Activated CD4-positive, alpha-beta T cell treated with anti-CD3 and anti-CD28 coated beads, Interleukin-2, amount 10 ng/mL, durations not matched to agents 7 days and 5 days (primary cell): ENCODE data around the gene CASP8. TPM values are rescaled to one million over a fixed set of nuclear protein-coding genes. Genes with fewer than 3 reads are reported as not detected.

Source experiments
- CTCF ChIA-PET: fragments of 350-600 bp; sonication (Branson Sonifier 250); formaldehyde crosslinking; loops from one replicate; lab custom pipeline; 2021; ENCODE audit warnings: antibody characterized with exemption; lab: Charles Lee
- POLR2A ChIA-PET: fragments of 350-600 bp; sonication (Branson Sonifier 250); formaldehyde crosslinking; loops from one replicate; lab custom pipeline; 2021; ENCODE audit warnings: antibody characterized with exemption; lab: Charles Lee
- DNase-seq: peaks from one replicate; pipeline ENCODE4 v3.0.0-alpha.2; 2020
- H3K27ac Mint-ChIP-seq: one replicate; pipeline ENCODE4 v1.8.0; 2021; ENCODE audit warnings: mild to moderate bottlenecking, moderate library complexity, mixed read lengths
- H3K27me3 Mint-ChIP-seq: one replicate; pipeline ENCODE4 v1.8.0; 2021; ENCODE audit warnings: mixed read lengths
- H3K36me3 Mint-ChIP-seq: one replicate; pipeline ENCODE4 v1.8.0; 2021; ENCODE audit warnings: low read depth, mixed read lengths
- H3K4me1 Mint-ChIP-seq: one replicate; pipeline ENCODE4 v1.8.0; 2021; ENCODE audit warnings: mixed read lengths
- H3K4me3 Mint-ChIP-seq: one replicate; pipeline ENCODE4 v1.8.0; 2021; ENCODE audit warnings: mild to moderate bottlenecking, moderate library complexity, mixed read lengths
- H3K9me3 Mint-ChIP-seq: one replicate; pipeline ENCODE4 v1.8.0; 2021; ENCODE audit warnings: mixed read lengths
- total RNA-seq, 2 experiments: library from RNA; stranded (reverse); gene quantifications; one replicate each; pipeline ENCODE4 v1.2.3, GENCODE V29; 2021

CASP8 gene
- 10 to 100 TPM; 73.6 to 77.7 TPM for total RNA-seq

DNA sequence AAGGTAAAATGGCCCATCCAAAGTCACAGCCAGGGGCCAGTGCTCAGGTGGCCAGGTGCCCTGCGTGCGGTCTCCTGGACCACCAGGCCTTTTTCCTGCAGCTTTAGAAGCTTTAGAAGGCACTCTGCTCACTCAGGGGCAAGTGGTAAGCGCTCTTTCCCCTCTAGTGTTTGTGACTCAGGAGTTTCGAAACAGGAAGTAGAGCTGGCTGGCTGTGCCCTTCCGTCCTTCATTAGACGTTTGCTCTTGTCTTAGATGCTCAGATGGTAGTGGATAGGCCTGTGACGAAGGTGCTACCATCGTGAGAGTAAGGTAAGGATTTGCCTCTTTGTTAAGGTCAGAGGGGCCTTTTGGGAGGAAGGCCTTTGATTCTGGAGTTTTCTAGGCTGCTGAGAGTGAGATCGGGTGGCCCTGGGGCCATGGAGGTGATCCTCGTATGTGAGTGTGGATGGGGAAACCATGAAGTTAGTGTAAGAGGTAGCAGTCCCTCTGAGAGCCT, at the start of gene CASP8:
CASP8 (plus strand) TSS at position 235 of the 499 bp plus-strand sequence. CDS start 5,951 bp downstream, outside the sequence.
- Mint-ChIP-seq H3K27me3 (no peaks in the 10 kb centered on the region), H3K27ac (peak within 1 kb of the TSS; percentile 96), H3K36me3 (peaks cover 34% of the 10 kb centered on the region), H3K4me1 (peaks cover 67% of the 10 kb centered on the region), H3K9me3 (no peaks in the 10 kb centered on the region), H3K4me3 (peak within 1 kb of the TSS; percentile 95)
- CTCF ChIA-PET = interaction anchor here (0.7 to 4.5 kb wide), 6 partner anchors 9 to 362 kb away, joined by 3 to 39 read pairs (median 4); no protein-coding TSS in a partner anchor
- DNase-seq = peak; percentile 78
- POLR2A ChIA-PET = interaction anchor here (1.0 to 3.5 kb wide), 2 partner anchors 22 to 27 kb away, joined by 5 to 40 read pairs; no protein-coding TSS in a partner anchor

DNA sequence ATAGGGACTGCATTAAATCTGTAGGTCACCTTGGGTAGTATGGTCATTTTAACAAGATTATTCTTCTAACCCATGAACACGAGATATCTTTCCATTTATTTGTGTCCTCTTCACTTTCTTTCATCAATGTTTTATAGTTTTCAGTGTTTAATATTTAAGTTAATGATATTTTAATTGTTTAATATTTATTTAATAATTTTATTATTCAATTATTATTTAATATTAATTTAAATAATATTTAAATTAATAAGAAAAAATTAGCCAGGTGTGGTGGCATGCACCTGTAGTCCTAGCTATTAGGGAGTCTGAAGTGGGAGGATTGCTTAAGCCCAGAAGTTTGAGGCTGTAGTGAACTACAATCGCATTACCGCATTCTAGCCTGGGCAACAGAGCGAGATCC, 44.4 kb upstream of the CASP8 start:
- Mint-ChIP-seq H3K4me3 (no peak overlapping the region), H3K27me3 (no peaks in the 10 kb centered on the region), H3K27ac (no peak overlapping the region), H3K36me3 (peaks cover 54% of the 10 kb centered on the region), H3K9me3 (no peaks in the 10 kb centered on the region), H3K4me1 (peaks cover 44% of the 10 kb centered on the region)
- ChIA-PET POLR2A (no interaction called here), CTCF (interaction anchor here (0.7 to 1.9 kb wide), 2 partner anchors 16 to 27 kb away, joined by 3 to 8 read pairs; no protein-coding TSS in a partner anchor)
- no peak for DNase-seq

DNA sequence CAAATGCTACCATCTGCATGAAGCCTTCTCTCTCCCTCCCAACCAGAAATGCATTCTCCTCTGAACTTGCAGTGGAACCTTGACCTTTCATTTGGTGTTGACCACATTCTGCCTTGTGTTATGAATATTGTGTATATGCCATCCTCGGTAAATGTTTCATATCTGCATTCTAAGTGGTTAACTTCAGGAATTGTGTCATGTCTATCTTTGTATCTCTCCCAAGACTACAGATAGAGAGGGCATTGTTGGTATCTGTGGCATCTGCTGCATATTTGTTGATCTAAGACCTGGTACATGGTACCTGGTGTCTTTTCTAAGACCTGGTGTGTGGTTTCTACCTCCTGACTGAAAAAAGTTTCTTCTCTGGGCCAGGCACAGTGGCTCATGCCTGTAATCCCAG, 43.4 kb upstream of the CASP8 start:
- Mint-ChIP-seq H3K36me3 (peaks cover 57% of the 10 kb centered on the region), H3K27ac (no peak overlapping the region), H3K4me1 (peaks cover 39% of the 10 kb centered on the region), H3K9me3 (no peaks in the 10 kb centered on the region), H3K27me3 (no peaks in the 10 kb centered on the region), H3K4me3 (no peak overlapping the region)
- no peak for DNase-seq
- CTCF ChIA-PET = interaction anchor here (1.9 kb wide), 1 partner anchor 15 kb away, joined by 8 read pairs; no protein-coding TSS in a partner anchor
- POLR2A ChIA-PET = no interaction called here

- no peak for DNase-seq
- Mint-ChIP-seq H3K4me1 (peaks cover 50% of the 10 kb centered on the region), H3K27ac (peak overlapping the region; percentile 44), H3K27me3 (no peaks in the 10 kb centered on the region), H3K4me3 (no peak overlapping the region), H3K36me3 (peaks cover 68% of the 10 kb centered on the region), H3K9me3 (no peaks in the 10 kb centered on the region)
- ChIA-PET CTCF (interaction anchor here (1.0 to 6.3 kb wide), 4 partner anchors 10 to 35 kb away, joined by 3 to 72 read pairs (median 6); no protein-coding TSS in a partner anchor), POLR2A (no interaction called here)
Measured at GRCh38 chr2:201218780-201219179, 41.6 kb upstream of the CASP8 start.

DNA sequence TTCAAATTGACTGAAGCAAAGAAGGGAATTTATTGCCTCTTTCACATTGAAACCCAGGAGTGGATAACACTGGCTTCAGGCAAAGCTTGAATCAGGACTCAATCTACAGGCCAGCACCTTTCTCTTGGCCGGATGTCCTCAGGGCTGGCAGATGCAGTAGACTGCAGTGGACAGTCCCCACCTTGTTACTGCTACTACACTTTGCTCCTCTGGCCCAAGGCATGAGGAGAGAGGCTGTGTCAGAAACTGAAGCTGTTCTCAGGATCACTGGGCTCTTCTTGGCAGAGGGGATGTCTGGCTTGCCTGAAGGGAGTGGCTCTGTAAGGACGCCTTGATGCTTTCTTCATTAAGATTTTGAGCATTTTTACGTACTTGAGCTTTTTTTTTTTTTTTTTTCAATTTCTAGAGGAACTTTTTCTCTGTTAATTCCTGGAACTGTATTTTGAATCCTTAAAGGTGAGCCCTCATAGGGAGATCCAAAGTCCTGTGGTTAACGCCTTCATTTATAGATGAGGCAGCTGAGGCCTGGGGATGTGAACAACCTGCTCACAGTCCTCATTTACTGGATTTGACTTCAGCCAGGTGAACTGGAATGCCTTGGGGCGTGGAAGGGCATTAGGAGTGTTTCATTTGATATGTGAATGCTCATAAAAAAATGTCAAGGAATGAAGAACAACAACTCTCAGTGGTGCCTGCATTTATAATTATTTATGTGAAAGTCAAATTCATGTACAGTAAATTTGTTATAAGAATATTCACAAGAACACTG, 40.8 kb upstream of the CASP8 start:
- no peaks in the 10 kb centered on the region for H3K27me3 Mint-ChIP-seq
- peaks cover 51% of the 10 kb centered on the region for H3K4me1 Mint-ChIP-seq
- POLR2A ChIA-PET = no interaction called here
- no peaks in the 10 kb centered on the region for H3K9me3 Mint-ChIP-seq
- DNase-seq = no peak
- H3K27ac Mint-ChIP-seq = peak overlapping the region; percentile 42
- CTCF ChIA-PET = interaction anchor here (0.6 to 6.3 kb wide), 11 partner anchors 9 to 1429 kb away, joined by 3 to 72 read pairs (median 3); partner anchors contain the start of gene CASP10
- no peak overlapping the region for H3K4me3 Mint-ChIP-seq
- peaks cover 67% of the 10 kb centered on the region for H3K36me3 Mint-ChIP-seq

DNA sequence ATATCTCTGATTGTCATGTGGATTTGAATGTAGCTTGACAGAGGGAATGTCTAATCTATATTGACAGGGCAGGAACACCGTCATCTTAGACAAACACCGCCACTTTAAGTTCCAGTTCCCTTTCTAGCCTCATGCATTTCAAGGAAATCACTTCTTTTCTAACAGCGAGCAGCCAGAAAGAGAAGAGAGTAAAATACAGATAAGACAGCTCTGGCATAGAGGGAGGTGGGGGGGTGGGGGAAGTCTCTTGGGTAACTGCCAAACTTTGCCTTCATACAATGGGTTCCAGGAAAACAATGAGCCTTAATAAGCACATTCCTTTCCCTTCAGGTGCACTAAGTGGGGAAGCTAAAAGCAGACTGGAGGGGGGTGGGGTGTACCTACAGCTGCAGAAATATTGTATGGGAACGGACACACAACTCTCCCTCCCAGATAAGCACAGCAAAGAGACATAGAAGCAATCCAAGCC, 40.2 kb upstream of the CASP8 start:
- Mint-ChIP-seq H3K4me1 (peaks cover 54% of the 10 kb centered on the region), H3K27me3 (no peaks in the 10 kb centered on the region), H3K9me3 (no peaks in the 10 kb centered on the region), H3K36me3 (peaks cover 70% of the 10 kb centered on the region), H3K4me3 (no peak overlapping the region), H3K27ac (peak overlapping the region; percentile 54)
- POLR2A ChIA-PET = interaction anchor here (0.8 kb wide), 1 partner anchor 13 kb away, joined by 5 read pairs; no protein-coding TSS in a partner anchor
- CTCF ChIA-PET = interaction anchor here (0.7 to 6.3 kb wide), 8 partner anchors 10 to 43 kb away, joined by 3 to 72 read pairs (median 4); partner anchors contain the start of gene CASP10
- DNase-seq = no peak

- ChIA-PET POLR2A (no interaction called here), CTCF (interaction anchor here (0.8 to 6.3 kb wide), 3 partner anchors 10 to 33 kb away, joined by 3 to 72 read pairs (median 4); no protein-coding TSS in a partner anchor)
- Mint-ChIP-seq H3K27ac (peak overlapping the region; percentile 60), H3K4me1 (peaks cover 48% of the 10 kb centered on the region), H3K36me3 (peaks cover 47% of the 10 kb centered on the region), H3K4me3 (no peak overlapping the region), H3K27me3 (no peaks in the 10 kb centered on the region), H3K9me3 (no peaks in the 10 kb centered on the region)
- DNase-seq = no peak
Measured at GRCh38 chr2:201223089-201224073, 37.0 kb upstream of the CASP8 start.

DNA sequence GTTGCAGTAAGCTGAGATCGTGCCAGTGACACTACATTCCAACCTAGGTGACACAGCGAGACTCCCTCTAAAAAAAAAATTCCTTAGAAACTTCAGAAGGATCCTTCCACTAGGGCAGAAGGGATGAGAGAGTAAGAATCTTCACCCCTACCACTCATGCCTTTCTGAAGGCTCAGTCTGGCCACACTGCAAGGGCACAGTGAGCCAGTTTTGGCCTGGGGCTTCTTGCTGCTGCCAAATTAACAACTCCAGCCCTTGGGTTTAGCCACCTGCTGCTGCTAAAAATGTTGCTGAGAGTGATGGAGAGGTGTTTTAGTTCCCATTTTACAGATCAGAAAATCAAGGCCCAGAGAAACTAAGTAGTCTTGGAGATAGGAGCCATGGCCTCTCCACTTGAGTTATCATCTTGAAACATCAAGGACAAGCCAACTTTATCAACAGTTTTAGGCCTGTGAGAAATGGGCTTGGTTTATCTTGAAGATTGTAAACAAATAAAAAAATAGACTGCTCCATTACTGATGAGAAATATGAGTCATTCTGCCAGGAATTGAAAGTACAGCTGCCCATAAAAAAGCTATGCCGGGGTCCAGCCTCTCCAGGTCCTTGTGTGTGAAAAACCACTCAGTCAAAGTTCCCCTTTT, 31.9 kb upstream of the CASP8 start:
- H3K27me3 Mint-ChIP-seq = no peaks in the 10 kb centered on the region
- peaks cover 53% of the 10 kb centered on the region for H3K4me1 Mint-ChIP-seq
- CTCF ChIA-PET = interaction anchor here (1.0 to 1.5 kb wide), 4 partner anchors 9 to 348 kb away, joined by 3 to 8 read pairs (median 3); partner anchors contain the start of gene CASP10
- peak overlapping the region; percentile 80 for H3K27ac Mint-ChIP-seq
- H3K4me3 Mint-ChIP-seq = no peak overlapping the region
- no peak for DNase-seq
- POLR2A ChIA-PET = no interaction called here
- peaks cover 8% of the 10 kb centered on the region for H3K36me3 Mint-ChIP-seq
- no peaks in the 10 kb centered on the region for H3K9me3 Mint-ChIP-seq

DNA sequence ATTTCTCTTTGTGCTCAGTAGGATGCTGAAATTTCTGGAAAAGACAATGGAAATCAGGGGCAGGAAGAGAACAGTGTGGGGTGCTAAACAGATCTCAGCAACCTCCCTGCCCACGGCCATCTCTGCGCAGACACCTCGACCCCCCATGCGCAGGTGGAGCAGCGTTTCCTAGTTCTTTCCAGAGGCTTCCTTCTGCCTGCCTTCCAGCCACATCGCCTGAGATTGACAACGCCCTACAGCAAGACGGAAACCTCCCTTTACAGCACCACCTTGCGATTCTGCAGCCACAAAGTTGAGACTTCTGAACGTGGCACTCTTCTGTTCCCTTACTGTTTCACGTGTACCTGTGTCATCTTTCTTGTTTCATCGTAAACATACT, 31.4 kb upstream of the CASP8 start:
- H3K36me3 Mint-ChIP-seq = peaks cover 9% of the 10 kb centered on the region
- H3K27me3 Mint-ChIP-seq = no peaks in the 10 kb centered on the region
- peak overlapping the region; percentile 80 for H3K27ac Mint-ChIP-seq
- no peak overlapping the region for H3K4me3 Mint-ChIP-seq
- DNase-seq = peak; percentile 29
- CTCF ChIA-PET = interaction anchor here (1.0 to 1.6 kb wide), 5 partner anchors 10 to 349 kb away, joined by 3 to 8 read pairs (median 3); partner anchors contain the start of gene CASP10
- POLR2A ChIA-PET = no interaction called here
- H3K9me3 Mint-ChIP-seq = no peaks in the 10 kb centered on the region
- peaks cover 50% of the 10 kb centered on the region for H3K4me1 Mint-ChIP-seq

- no peaks in the 10 kb centered on the region for H3K27me3 Mint-ChIP-seq
- H3K4me1 Mint-ChIP-seq = peaks cover 55% of the 10 kb centered on the region
- H3K9me3 Mint-ChIP-seq = no peaks in the 10 kb centered on the region
- peak; percentile 97 for DNase-seq
- peak overlapping the region; percentile 90 for H3K27ac Mint-ChIP-seq
- H3K4me3 Mint-ChIP-seq = peak overlapping the region; percentile 92
- H3K36me3 Mint-ChIP-seq = peaks cover 19% of the 10 kb centered on the region
- CTCF ChIA-PET = interaction anchor here (0.5 to 3.3 kb wide), 68 partner anchors 11 to 529 kb away, joined by 3 to 72 read pairs (median 6); partner anchors contain the start of genes CASP10, CASP8, CFLAR and CLK1
- POLR2A ChIA-PET = interaction anchor here (0.6 to 4.2 kb wide), 5 partner anchors 29 to 116 kb away, joined by 3 to 40 read pairs (median 6); partner anchors contain the start of genes CASP10, CASP8 and CFLAR
Measured at GRCh38 chr2:201231781-201232466, 28.4 kb upstream of the CASP8 start.

DNA sequence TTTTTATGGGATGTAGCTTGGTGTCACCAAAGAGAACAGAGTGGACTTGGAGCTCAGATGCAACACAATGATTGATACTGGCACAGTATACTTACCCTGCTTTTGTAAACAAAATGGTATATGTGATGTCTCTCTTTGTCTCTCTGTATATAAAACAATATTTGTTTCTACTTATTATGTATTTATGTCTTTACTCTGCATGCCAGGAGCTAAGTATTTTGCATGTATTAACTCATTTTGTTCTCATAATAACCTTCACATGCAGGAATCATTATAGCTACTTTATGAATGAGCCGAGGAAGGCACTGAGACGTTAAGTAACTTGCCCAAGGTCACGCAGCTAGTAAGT, 27.9 kb upstream of the CASP8 start:
- peaks cover 24% of the 10 kb centered on the region for H3K36me3 Mint-ChIP-seq
- no peak for DNase-seq
- CTCF ChIA-PET = interaction anchor here (0.5 to 3.3 kb wide), 68 partner anchors 10 to 548 kb away, joined by 3 to 72 read pairs (median 6); partner anchors contain the start of genes ALS2, CASP10, CASP8 and CFLAR
- peaks cover 61% of the 10 kb centered on the region for H3K4me1 Mint-ChIP-seq
- H3K4me3 Mint-ChIP-seq = peak overlapping the region; percentile 92
- POLR2A ChIA-PET = interaction anchor here (0.6 to 4.2 kb wide), 5 partner anchors 28 to 117 kb away, joined by 3 to 40 read pairs (median 6); partner anchors contain the start of genes CASP10, CASP8 and CFLAR
- no peaks in the 10 kb centered on the region for H3K27me3 Mint-ChIP-seq
- no peaks in the 10 kb centered on the region for H3K9me3 Mint-ChIP-seq
- peak overlapping the region; percentile 90 for H3K27ac Mint-ChIP-seq
